ENCODE results near the gene EXOC3L2.

The EXOC3L2 gene

DNA sequence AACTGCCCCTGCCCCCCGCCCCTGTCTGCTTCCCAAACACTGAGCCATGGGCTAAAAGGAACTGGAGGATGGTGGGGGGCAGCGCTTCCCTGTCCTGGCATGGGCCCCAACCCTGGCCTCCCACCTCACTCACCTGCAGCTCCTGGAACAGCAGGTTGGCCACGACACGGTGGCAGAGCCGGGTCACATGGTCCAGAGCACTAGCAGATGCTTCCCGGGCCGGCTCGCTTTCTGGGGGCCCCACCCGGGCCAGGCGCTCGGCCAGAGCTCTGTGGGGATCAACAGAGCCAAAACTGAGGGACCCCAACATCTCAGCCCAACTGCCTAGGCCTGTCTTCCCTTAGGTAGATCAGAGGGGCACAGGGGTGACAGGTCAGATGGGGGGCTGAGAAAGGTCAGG is 20.6 kb downstream of the EXOC3L2 start:
- Histone ChIP-seq H3K4me3 (ENCODE audit: low read depth, low read length) (no peak overlapping the region), H3K9me3 (no peaks in the 10 kb centered on the region), H3K4me1 (no peaks in the 10 kb centered on the region), H3K36me3 (no peaks in the 10 kb centered on the region), H3K27me3 (peaks cover 54% of the 10 kb centered on the region)
- TF ChIP-seq, protein P1, sequence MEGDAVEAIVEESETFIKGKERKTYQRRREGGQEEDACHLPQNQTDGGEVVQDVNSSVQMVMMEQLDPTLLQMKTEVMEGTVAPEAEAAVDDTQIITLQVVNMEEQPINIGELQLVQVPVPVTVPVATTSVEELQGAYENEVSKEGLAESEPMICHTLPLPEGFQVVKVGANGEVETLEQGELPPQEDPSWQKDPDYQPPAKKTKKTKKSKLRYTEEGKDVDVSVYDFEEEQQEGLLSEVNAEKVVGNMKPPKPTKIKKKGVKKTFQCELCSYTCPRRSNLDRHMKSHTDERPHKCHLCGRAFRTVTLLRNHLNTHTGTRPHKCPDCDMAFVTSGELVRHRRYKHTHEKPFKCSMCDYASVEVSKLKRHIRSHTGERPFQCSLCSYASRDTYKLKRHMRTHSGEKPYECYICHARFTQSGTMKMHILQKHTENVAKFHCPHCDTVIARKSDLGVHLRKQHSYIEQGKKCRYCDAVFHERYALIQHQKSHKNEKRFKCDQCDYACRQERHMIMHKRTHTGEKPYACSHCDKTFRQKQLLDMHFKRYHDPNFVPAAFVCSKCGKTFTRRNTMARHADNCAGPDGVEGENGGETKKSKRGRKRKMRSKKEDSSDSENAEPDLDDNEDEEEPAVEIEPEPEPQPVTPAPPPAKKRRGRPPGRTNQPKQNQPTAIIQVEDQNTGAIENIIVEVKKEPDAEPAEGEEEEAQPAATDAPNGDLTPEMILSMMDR (IDR thresholded peaks at IDR 0.05; ENCODE audit: low read depth, low read length): no peak
- DNase-seq: no peak

GRCh38 chr19:45223879-45224278 is 21.3 kb downstream of the EXOC3L2 start:
- Histone ChIP-seq H3K4me1 (no peaks in the 10 kb centered on the region), H3K36me3 (no peaks in the 10 kb centered on the region), H3K27me3 (peaks cover 61% of the 10 kb centered on the region), H3K4me3 (ENCODE audit: low read depth, low read length) (no peak overlapping the region), H3K9me3 (no peaks in the 10 kb centered on the region)
- TF ChIP-seq, protein P1 (IDR thresholded peaks at IDR 0.05; ENCODE audit: low read depth, low read length): no peak
- DNase-seq: no peak

GRCh38 chr19:45222724-45223123 is 22.5 kb downstream of the EXOC3L2 start:
- Histone ChIP-seq H3K4me3 (ENCODE audit: low read depth, low read length) (no peak overlapping the region), H3K36me3 (no peaks in the 10 kb centered on the region), H3K9me3 (no peaks in the 10 kb centered on the region), H3K27me3 (peaks cover 66% of the 10 kb centered on the region), H3K4me1 (no peaks in the 10 kb centered on the region)
- no peak for DNase-seq
- TF ChIP-seq, protein P1 (IDR thresholded peaks at IDR 0.05; ENCODE audit: low read depth, low read length): no peak

- DNase-seq: no peak
- no peaks in the 10 kb centered on the region for H3K9me3 ChIP-seq
Observed at GRCh38 chr19:45218911-45219743, 26.1 kb downstream of the EXOC3L2 start.

GRCh38 chr19:45218426-45218825 is 26.8 kb downstream of the EXOC3L2 start:
- Histone ChIP-seq H3K4me1 (no peaks in the 10 kb centered on the region), H3K4me3 (ENCODE audit: low read depth, low read length) (no peak overlapping the region), H3K9me3 (no peaks in the 10 kb centered on the region), H3K36me3 (no peaks in the 10 kb centered on the region), H3K27me3 (peaks cover 91% of the 10 kb centered on the region)
- TF ChIP-seq, protein P1 (IDR thresholded peaks at IDR 0.05; ENCODE audit: low read depth, low read length): no peak
- no peak for DNase-seq

More at GRCh38 chr19:45218911-45219743, 26.1 kb downstream of the EXOC3L2 start:
- H3K4me1 ChIP-seq: no peaks in the 10 kb centered on the region
- TF ChIP-seq, protein P1 (IDR thresholded peaks at IDR 0.05; ENCODE audit: low read depth, low read length): no peak
- H3K27me3 ChIP-seq: peaks cover 95% of the 10 kb centered on the region
- no peaks in the 10 kb centered on the region for H3K36me3 ChIP-seq
- no peak overlapping the region for H3K4me3 ChIP-seq (ENCODE audit: low read depth, low read length)

- H3K4me3 ChIP-seq (ENCODE audit: low read depth, low read length): no peak overlapping the region
- TF ChIP-seq, protein P1 (IDR thresholded peaks at IDR 0.05; ENCODE audit: low read depth, low read length): no peak
- no peaks in the 10 kb centered on the region for H3K36me3 ChIP-seq
- no peaks in the 10 kb centered on the region for H3K9me3 ChIP-seq
- DNase-seq: no peak
- peaks cover 86% of the 10 kb centered on the region for H3K27me3 ChIP-seq
- H3K4me1 ChIP-seq: no peaks in the 10 kb centered on the region
Observed at GRCh38 chr19:45217957-45218334, 27.3 kb downstream of the EXOC3L2 start.
